GM18951 (cell line): ENCODE data around the gene GAS2.
A peak's percentile ranks its signal among the peaks of the same experiment; 100 is the strongest.

Experiments
- POLR2A ChIP-seq: IDR thresholded peaks from 4 replicates; pipeline ENCODE4 v1.6.1; 2011; ENCODE audit warnings: mild to moderate bottlenecking; ENCODE audit not compliant: insufficient read length, insufficient read depth; ENCODE audit errors: extremely low read depth
- in situ Hi-C: fragments of 300-500 bp; cut with MboI; formaldehyde crosslinking; loops from one replicate; pipeline ENCODE4 v1.12.0; 2022; ENCODE audit warnings: low sequenced_read_pairs, mixed read lengths, inconsistent platforms; ENCODE audit not compliant: unreplicated experiment

The GAS2 gene

GRCh38 chr11:22797047-22797446, 130.6 kb downstream of the GAS2 start:
- in situ Hi-C loops, result loop anchor here (25.0 kb wide), 1 partner anchor 460 kb away; the partner anchor contains the start of gene SLC17A6
- no peak for TF ChIP-seq POLR2A

GRCh38 chr11:22798901-22799300, 132.5 kb downstream of the GAS2 start:
- no peak for TF ChIP-seq POLR2A
- in situ Hi-C loops, result loop anchor here (25.0 kb wide), 1 partner anchor 462 kb away; the partner anchor contains the start of gene SLC17A6

- TF ChIP-seq POLR2A, result no peak
- in situ Hi-C loops, result no loop called here
These were observed 134.1 kb downstream of the GAS2 start for GRCh38 chr11:22800482-22800881.

GRCh38 chr11:22802861-22803260, 136.4 kb downstream of the GAS2 start:
- in situ Hi-C loops, result no loop called here
- TF ChIP-seq POLR2A, result no peak

GRCh38 chr11:22807391-22807790, 141.0 kb downstream of the GAS2 start:
- in situ Hi-C loops, result no loop called here
- TF ChIP-seq POLR2A, result no peak

- in situ Hi-C loops, result no loop called here
- no peak for TF ChIP-seq POLR2A
These were observed 141.6 kb downstream of the GAS2 start for GRCh38 chr11:22807855-22808570.

- TF ChIP-seq POLR2A, result no peak
- in situ Hi-C loops, result no loop called here
These were observed 142.3 kb downstream of the GAS2 start for GRCh38 chr11:22808571-22809197.

- in situ Hi-C loops, result no loop called here
- no peak for TF ChIP-seq POLR2A
These were observed 143.5 kb downstream of the GAS2 start for GRCh38 chr11:22809893-22810292.

GRCh38 chr11:22822203-22822602, 155.8 kb downstream of the GAS2 start:
- in situ Hi-C loops, result no loop called here

GRCh38 chr11:22828373-22828772, 162.0 kb downstream of the GAS2 start:
- in situ Hi-C loops, result no loop called here

More at GRCh38 chr11:22822203-22822602, 155.8 kb downstream of the GAS2 start:
- TF ChIP-seq POLR2A, result no peak

GRCh38 chr11:22829231-22830081, 163.0 kb downstream of the GAS2 start, which contains the start of gene SVIP:
Gene SVIP, minus strand, starts transcription at chr11:22829801. Its CDS starts 53 bp downstream, at chr11:22829748.
- in situ Hi-C loops, result no loop called here
- peak; percentile 82 for TF ChIP-seq POLR2A

More at GRCh38 chr11:22828373-22828772, 162.0 kb downstream of the GAS2 start:
- TF ChIP-seq POLR2A, result no peak

GRCh38 chr11:22830082-22830414, 163.6 kb downstream of the GAS2 start:
- in situ Hi-C loops, result no loop called here
- TF ChIP-seq POLR2A, result no peak

GRCh38 chr11:22832315-22833015, 166.1 kb downstream of the GAS2 start:
- in situ Hi-C loops, result no loop called here
- TF ChIP-seq POLR2A, result no peak

- in situ Hi-C loops, result no loop called here
- no peak for TF ChIP-seq POLR2A
These were observed 180.3 kb downstream of the GAS2 start for GRCh38 chr11:22846726-22847125.
